Occipital lobe (tissue), 2 donors: ENCODE data around the gene PALM. TPM values are rescaled to one million over a fixed set of nuclear protein-coding genes. Genes with fewer than 3 reads are reported as not detected.
"Not testable (repeated sequence)": the region's sequence is repeated elsewhere in the genome, so short reads cannot be mapped to it uniquely, and the experiment has no call there.

Experiments
- DNase-seq: peaks from one replicate; lab custom pipeline; 2025; lab: John Stamatoyannopoulos, UW
- total RNA-seq: library from RNA; depleted of rRNA; stranded (reverse); fragments of >200 nt; gene quantifications from one replicate; pipeline ENCODE4 v1.2.3, GENCODE V29; 2014

PALM gene
- total RNA-seq, 1 donor from 2014 or later = 95.9 TPM

DNA sequence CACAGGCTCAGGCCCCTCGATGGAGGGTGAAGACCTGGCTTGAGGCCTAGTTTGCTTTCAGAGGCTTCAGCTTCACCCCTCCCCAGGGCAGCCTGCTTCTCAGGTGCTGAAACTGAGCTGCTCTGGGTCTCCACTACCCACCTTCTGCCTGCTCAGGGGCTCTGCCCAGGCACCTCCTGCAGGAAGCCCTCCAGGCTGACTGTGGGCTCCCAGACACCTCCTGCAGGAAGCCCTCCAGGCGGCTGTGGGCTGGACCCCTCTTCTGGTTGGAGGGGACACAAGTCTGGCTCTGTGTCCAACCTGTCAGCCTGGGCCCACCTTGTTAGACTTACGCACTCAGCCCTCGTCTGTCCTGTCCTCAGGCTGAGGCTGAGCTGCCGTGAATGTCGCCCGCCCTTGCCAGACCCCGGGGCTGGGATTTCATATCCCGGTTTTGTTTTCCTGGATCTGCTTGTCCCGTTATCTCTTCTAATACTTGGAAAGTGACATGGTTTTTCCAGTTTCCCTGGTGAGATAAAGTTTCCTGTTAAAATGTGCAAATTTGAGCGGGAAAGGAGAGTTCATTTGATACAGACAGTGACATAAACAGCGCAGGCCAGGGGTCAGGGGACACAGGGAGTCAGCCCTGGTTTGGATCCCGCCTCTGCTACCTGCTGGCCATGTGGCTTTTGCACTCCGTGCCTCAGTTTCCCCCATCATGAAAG, 21.4 kb downstream of the PALM start:
- no peak for DNase-seq

GRCh38 chr19:731000-731399, 22.3 kb downstream of the PALM start:
- DNase-seq = no peak

DNA sequence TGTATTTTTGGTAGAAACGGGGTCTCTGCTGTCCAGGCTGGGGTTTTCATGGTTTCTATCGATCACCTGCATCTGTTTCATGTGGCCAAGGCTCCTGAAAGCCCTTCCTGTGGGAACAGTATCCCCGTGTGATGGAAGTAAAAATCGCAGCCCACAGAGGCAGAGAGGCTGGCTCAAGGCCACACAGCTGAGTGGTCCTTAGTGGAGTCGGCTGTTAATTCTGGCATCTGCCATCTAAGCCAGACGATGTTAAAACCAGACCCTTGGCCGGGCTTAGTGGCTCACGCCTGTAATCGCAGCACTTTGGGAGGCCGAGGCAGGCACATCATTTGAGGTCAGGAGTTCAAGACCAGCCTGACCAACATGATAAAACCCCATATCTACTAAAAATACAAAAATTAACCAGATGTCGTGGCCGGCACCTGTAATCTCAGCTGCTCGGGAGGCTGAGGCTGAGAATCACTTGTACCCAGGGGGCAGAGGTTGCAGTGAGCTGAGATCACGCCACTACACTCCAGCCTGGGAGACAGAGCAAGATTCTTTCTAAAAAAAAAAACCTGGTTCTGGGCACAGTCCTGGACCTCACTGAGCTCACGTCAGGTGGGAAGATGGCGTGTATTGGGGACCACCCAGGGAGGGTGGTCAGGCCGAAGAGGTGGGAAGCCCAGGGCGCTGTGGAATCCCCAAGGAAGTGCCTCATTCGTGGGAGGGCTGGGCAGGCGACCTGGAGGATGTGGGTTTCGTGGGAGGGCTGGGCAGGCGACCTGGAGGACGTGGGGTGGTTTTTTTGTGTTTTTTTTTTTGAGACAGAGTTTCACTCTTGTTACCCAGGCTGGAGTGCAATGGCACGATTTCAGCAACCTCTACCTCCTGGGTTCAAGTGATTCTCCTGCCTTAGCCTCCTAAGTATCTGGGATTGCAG, 23.7 kb downstream of the PALM start:
- no peak for DNase-seq

DNA sequence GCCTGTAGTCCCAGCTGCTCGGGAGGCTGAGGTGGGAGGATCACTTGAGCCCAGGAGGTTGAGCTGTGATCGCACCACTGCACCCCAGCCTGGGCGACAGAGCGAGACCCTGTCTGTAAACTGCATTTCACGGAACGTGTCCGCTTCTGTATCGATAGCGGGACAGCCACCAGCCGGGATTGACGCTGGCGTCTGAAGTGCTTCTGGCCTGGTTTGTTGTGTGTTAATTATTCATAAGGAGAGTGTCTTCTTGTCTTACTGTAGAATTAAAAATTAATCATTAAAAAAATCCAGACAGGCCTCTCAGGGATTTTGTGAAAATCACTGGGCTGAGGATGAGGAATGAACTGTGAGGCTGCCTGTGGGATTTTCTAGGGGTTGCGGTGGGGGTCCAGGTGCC, 26.0 kb downstream of the PALM start:
- no peak for DNase-seq

DNA sequence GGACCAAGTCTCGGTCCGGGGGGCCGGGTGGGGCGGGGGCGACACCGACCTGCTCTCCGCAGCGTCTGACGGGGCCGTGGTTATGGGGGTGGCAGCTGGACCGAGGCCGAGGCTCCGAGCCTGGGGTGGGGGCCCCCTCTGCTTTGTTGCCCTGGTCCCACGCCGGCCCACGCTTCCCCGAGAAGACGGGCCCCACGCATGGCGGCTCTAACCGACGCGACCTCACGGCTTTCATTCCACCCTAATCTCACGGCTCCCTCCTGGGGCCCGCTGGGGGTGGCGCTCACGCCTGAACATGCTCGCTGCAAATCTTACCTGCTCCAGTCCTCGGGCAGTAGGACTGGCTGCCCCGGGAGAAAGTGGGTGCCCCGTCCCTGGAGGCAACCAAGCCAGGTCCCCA, 27.4 kb downstream of the PALM start:
- no peak for DNase-seq

- no peak for DNase-seq
Measured at GRCh38 chr19:737591-738093, 28.9 kb downstream of the PALM start.

- no peak for DNase-seq
Measured at GRCh38 chr19:738509-739128, 29.9 kb downstream of the PALM start.

- no peak for DNase-seq
Measured at GRCh38 chr19:739998-740715, 31.4 kb downstream of the PALM start.

DNA sequence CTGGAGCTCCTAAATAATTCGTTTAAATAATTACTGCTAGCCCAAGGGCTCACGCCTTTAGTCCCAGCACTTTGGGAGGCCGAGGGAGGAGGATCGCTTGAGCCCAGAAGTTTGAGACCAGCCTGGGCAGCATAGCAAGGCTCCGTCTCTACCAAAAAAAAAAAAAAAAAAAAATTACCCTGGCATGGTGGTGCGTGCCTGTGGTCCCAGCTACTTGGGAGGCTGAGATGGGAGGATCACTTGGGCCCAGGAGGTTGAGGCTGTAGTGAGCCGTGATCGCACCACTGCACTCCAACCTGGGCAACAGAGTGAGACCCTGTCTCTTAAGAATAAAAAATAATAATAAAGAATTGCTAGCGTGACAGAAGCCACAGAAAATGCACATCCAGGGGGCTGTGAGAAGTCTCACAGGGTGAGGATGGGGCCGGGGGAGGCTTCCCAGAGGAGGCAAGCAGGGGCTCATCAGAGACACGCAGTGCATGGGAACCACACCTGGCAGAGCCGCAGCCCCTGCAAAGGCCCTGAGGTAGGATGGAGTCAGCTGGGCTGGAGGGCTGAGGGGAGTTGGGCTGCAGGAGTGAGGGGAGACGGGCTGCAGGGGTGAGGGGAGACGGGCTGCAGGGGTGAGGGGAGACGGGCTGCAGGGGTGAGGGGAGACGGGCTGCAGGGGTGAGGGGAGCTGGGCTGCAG, 32.2 kb downstream of the PALM start:
- not testable (repeated sequence) for DNase-seq

GRCh38 chr19:741506-742131, 32.9 kb downstream of the PALM start:
- no peak for DNase-seq

- DNase-seq = no peak
Measured at GRCh38 chr19:742540-743075, 33.9 kb downstream of the PALM start.

- no peak for DNase-seq
Measured at GRCh38 chr19:743168-743687, 34.5 kb downstream of the PALM start.

GRCh38 chr19:745138-745537, 36.4 kb downstream of the PALM start:
- not testable (repeated sequence) for DNase-seq

DNA sequence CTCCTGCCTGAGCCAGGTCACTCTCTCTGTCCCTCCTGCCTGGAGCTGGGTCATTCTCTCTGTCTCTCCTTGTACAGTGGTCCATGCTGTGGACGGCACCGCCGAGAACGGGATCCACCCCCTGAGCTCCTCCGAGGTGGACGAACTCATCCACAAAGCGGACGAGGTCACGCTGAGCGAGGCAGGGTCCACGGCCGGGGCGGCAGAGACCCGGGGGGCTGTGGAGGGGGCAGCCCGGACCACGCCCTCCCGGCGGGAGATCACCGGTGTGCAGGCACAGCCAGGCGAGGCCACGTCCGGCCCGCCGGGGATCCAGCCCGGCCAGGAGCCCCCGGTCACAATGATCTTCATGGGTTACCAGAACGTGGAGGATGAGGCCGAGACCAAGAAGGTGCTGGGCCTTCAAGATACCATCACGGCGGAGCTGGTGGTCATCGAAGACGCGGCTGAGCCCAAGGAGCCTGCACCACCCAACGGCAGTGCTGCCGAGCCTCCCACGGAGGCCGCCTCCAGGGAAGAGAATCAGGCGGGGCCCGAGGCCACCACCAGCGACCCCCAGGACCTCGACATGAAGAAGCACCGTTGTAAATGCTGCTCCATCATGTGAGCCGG, 37.6 kb downstream of the PALM start:
- no peak for DNase-seq

GRCh38 chr19:746956-747355, 38.2 kb downstream of the PALM start:
- no peak for DNase-seq

DNA sequence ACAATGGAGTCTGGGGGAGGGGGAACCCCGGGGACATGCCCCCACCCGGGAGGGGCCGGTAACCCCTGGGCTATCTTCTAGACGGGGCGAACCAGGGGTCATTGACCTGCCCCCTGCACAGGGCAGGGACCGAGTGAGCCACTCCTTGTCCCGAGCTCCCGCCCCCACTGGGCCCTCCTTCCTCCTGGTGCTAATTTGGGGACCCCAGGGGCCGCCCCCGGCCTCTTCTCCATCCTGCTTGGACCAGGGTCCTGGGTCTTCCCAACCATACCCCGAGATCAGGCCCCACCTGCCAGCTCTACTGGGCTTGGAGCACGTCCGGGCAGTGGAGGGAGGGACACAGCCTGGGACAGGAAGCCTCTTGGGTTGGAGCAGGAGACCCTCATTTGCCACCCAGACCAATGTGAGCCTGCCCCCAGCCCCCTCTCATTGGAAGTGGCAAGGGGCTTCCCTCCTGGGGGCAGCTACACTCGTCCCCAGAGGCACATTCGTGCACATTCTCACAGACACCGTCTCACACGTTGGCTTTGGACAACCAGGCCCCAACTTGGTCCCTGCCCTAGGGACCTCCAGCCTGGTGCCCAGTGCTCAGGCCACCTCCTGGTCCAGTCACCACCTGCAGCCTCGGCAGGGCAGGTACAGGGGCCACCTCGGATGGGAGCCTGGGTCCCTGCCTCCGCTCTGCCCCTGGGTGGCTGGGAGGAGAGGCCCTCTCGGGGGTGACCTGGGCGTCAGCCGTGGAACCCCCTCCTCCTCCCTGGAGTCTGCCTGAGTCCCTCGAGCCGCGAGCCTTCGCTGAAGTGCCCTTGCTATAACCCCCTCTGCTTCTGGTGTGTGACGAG, 38.9 kb downstream of the PALM start:
- no peak for DNase-seq

- no peak for DNase-seq
Measured at GRCh38 chr19:748274-748598, 39.5 kb downstream of the PALM start.

GRCh38 chr19:749811-750210, 41.1 kb downstream of the PALM start:
- no peak for DNase-seq
